GM12878 (cell line): ENCODE results near the gene GPC5. TPM values are rescaled to one million over a fixed set of nuclear protein-coding genes. Genes with fewer than 3 reads are reported as not detected.

Experiments used
- ATAC-seq: fragments of 200-7000 bp; cut with Tn5 transposase; 3 replicates; pipeline ENCODE4 v1.9.1; 2020; ENCODE audit warnings: mild to moderate bottlenecking, moderate library complexity
- BruUV-seq: library from RNA; stranded (reverse); fragments of 400-500 nt; replicated peaks from 2 replicates; lab custom pipeline; 2021; lab: Mats Ljungman, UMichigan
- CTCF ChIA-PET: fragments of 300-600 bp; sonication (Branson Sonifier 250); formaldehyde crosslinking; extraction: SDS; loops from one replicate; lab custom pipeline; 2021; ENCODE audit warnings: inconsistent platforms; lab: Yijun Ruan, JAX
- POLR2A ChIA-PET: fragments of 350-600 bp; formaldehyde crosslinking; extraction: SDS; loops from one replicate; lab custom pipeline; 2021; ENCODE audit warnings: inconsistent platforms; lab: Charles Lee
- RAD21 ChIA-PET: fragments of 300-600 bp; sonication (Branson Sonifier 250); formaldehyde crosslinking; loops from one replicate; lab custom pipeline; 2023; ENCODE audit warnings: antibody characterized with exemption; ENCODE audit not compliant: unreplicated experiment; lab: Charles Lee
- SMC1A ChIA-PET: fragments of 300-600 bp; sonication (Branson Sonifier 250); formaldehyde crosslinking; loops from one replicate; lab custom pipeline; 2023; ENCODE audit not compliant: unreplicated experiment, uncharacterized antibody; lab: Charles Lee
- DNase-seq: peaks from one replicate; pipeline ENCODE4 v3.0.0-alpha.2; 2011; ENCODE audit warnings: low read depth, low spot score
- FAIRE-seq: peaks from 3 replicates; lab custom pipeline; 2011; peaks lifted over from hg19 to GRCh38; lab: Jason Lieb, UNC
- H2AFZ ChIP-seq: 2 replicates; pipeline ENCODE4 v1.6.0; 2011; ENCODE audit warnings: low read depth, low read length, control low read depth; ENCODE audit not compliant: control insufficient read depth
- H3K27ac ChIP-seq: 2 replicates; pipeline ENCODE4 v1.5.1; 2011; ENCODE audit warnings: control low read depth; ENCODE audit not compliant: control insufficient read depth, insufficient read depth
- H3K27me3 ChIP-seq, 2 experiments: replicated peaks in 1 of 2; 2 replicates each; pipeline versions ENCODE4 v1.6.0 to v1.6.1; 2011; ENCODE audit warnings: low read length in 1 of 2; ENCODE audit not compliant: control insufficient read depth in 2 of 2, insufficient read depth in 2 of 2
- H3K36me3 ChIP-seq, 2 experiments: 2 replicates each; pipeline ENCODE4 v1.5.1; 2011; ENCODE audit warnings: low read length in 1 of 2; ENCODE audit not compliant: control insufficient read depth in 2 of 2, insufficient read depth in 2 of 2
- H3K4me1 ChIP-seq: 2 replicates; pipeline ENCODE4 v1.6.1; 2011; ENCODE audit warnings: mild to moderate bottlenecking, low read length, moderate library complexity, mixed read lengths; ENCODE audit not compliant: control insufficient read depth, insufficient read depth
- H3K4me2 ChIP-seq: 2 replicates; pipeline ENCODE4 v1.6.0; 2011; ENCODE audit warnings: control low read depth; ENCODE audit not compliant: control insufficient read depth, insufficient read depth
- H3K4me3 ChIP-seq: fragments of 200-600 bp; sonication (generic); 2 replicates; pipeline ENCODE4 v1.5.1; 2016
- H3K79me2 ChIP-seq: 2 replicates; pipeline ENCODE4 v1.6.0; 2011; ENCODE audit warnings: low read length; ENCODE audit not compliant: control insufficient read depth, insufficient read depth
- H3K9ac ChIP-seq: 2 replicates; pipeline ENCODE4 v1.8.0; 2011; ENCODE audit warnings: low read length, control low read depth, mixed read lengths; ENCODE audit not compliant: control insufficient read depth, insufficient read depth
- H3K9me3 ChIP-seq: replicated peaks from 3 replicates; pipeline ENCODE4 v1.5.1; 2011; ENCODE audit warnings: mild to moderate bottlenecking, low read length; ENCODE audit not compliant: control insufficient read depth, insufficient read depth
- H4K20me1 ChIP-seq: 2 replicates; pipeline ENCODE4 v1.6.0; 2011; ENCODE audit not compliant: control insufficient read depth, insufficient read depth
- BACH1 ChIP-seq: fragments of 450-650 bp; IDR thresholded peaks from 2 replicates; pipeline ENCODE4 v1.6.1; 2017; ENCODE audit warnings: mild to moderate bottlenecking, borderline replicate concordance
- BCLAF1 ChIP-seq: fragments of 450-650 bp; IDR thresholded peaks from 2 replicates; pipeline ENCODE4 v1.6.1; 2017; ENCODE audit warnings: antibody characterized with exemption, mild to moderate bottlenecking, moderate library complexity
- CBX5 ChIP-seq: sonication (generic); IDR thresholded peaks from 2 replicates; pipeline ENCODE4 v1.6.1; 2016; ENCODE audit warnings: low read depth, moderate library complexity, mild to moderate bottlenecking, inconsistent platforms
- E4F1 ChIP-seq: fragments of 450-650 bp; IDR thresholded peaks from 2 replicates; pipeline ENCODE4 v1.6.1; 2018; ENCODE audit warnings: borderline replicate concordance, mild to moderate bottlenecking; ENCODE audit not compliant: partially characterized antibody
- EGR1 ChIP-seq, 2 experiments: IDR thresholded peaks; 1 replicate in 1 of 2; 2 replicates in 1 of 2; pipeline ENCODE4 v1.6.1; 2011 to 2012; ENCODE audit warnings: low read depth in 2 of 2, low read length in 2 of 2, borderline replicate concordance in 1 of 2, mild to moderate bottlenecking in 1 of 2, moderate library complexity in 1 of 2
- HDGF ChIP-seq: fragments of 450-650 bp; IDR thresholded peaks from 2 replicates; pipeline ENCODE4 v1.6.1; 2016; ENCODE audit warnings: antibody characterized with exemption
- HSF1 ChIP-seq: fragments of 150-350 bp; IDR thresholded peaks from 2 replicates; pipeline ENCODE4 v1.6.1; 2014; ENCODE audit warnings: mild to moderate bottlenecking, low read depth, low read length
- MLLT1 ChIP-seq: fragments of 450-650 bp; IDR thresholded peaks from 2 replicates; pipeline ENCODE4 v1.6.1; 2016; ENCODE audit warnings: mild to moderate bottlenecking
- RAD21 ChIP-seq: IDR thresholded peaks from 2 replicates; pipeline ENCODE4 v1.6.1; 2011; ENCODE audit warnings: mild to moderate bottlenecking, low read depth, low read length, moderate library complexity; ENCODE audit not compliant: insufficient read depth
- RBBP5 ChIP-seq: fragments of 200-600 bp; sonication (generic); conservative IDR thresholded peaks from 2 replicates; pipeline ENCODE4 v1.6.1; 2016
- RUNX3 ChIP-seq: IDR thresholded peaks from 2 replicates; pipeline ENCODE4 v1.6.1; 2012; ENCODE audit warnings: low read length, inconsistent platforms
- SIX5 ChIP-seq: IDR thresholded peaks from 2 replicates; pipeline ENCODE4 v1.6.1; 2011; ENCODE audit warnings: mild to moderate bottlenecking, low read depth, low read length, moderate library complexity; ENCODE audit not compliant: severe bottlenecking
- SPI1 ChIP-seq: IDR thresholded peaks from 2 replicates; pipeline ENCODE4 v1.6.1; 2011; ENCODE audit warnings: low read depth, mild to moderate bottlenecking, low read length, moderate library complexity, borderline replicate concordance; ENCODE audit not compliant: insufficient read depth
- USF1 ChIP-seq: IDR thresholded peaks from 2 replicates; pipeline ENCODE4 v1.6.1; 2011; ENCODE audit warnings: borderline replicate concordance, low read depth, mild to moderate bottlenecking, moderate library complexity, mixed read lengths, low read length; ENCODE audit not compliant: insufficient read depth; ENCODE audit errors: extremely low read length
- ZNF24 ChIP-seq: fragments of 450-650 bp; IDR thresholded peaks from 2 replicates; pipeline ENCODE4 v1.6.1; 2017; ENCODE audit warnings: antibody characterized with exemption, mild to moderate bottlenecking
- ZNF622 ChIP-seq: fragments of 450-650 bp; IDR thresholded peaks from 2 replicates; pipeline ENCODE4 v1.6.1; 2017; ENCODE audit warnings: mild to moderate bottlenecking, inconsistent platforms
- WGBS: methylation state at CpG from one replicate; pipeline ENCODE4 v1.1.6; 2016; ENCODE audit warnings: low lambda C conversion rate; ENCODE audit not compliant: insufficient replicate concordance, insufficient coverage; ENCODE audit errors: missing lambda C conversion rate; 5-methylcytosine and 5-hydroxymethylcytosine counted together
- in situ Hi-C: fragments of 300-500 bp; cut with MboI; formaldehyde crosslinking; loops from 9 replicates; pipeline ENCODE4 v1.14.3; 2018; ENCODE audit warnings: mixed read lengths
- intact Hi-C: fragments of 100-400 bp; cut with micrococcal nuclease; formaldehyde crosslinking; loops from one replicate; pipeline ENCODE4 v1.14.2; 2022; ENCODE audit not compliant: unreplicated experiment
- polyA plus RNA-seq, 11 experiments: library from polyadenylated mRNA; depleted of rRNA in 4 of 11; unstranded in 6 of 11; stranded (reverse) in 5 of 11; fragments of >200 nt; fragmentation: Nextera tagmentation in 4 of 11; fragmentation: Illumina TruSeq in 1 of 11; extraction: Ambion mirVana in 4 of 11; extraction: Trizol in 1 of 11; gene quantifications; 1 replicate in 1 of 11; 2 replicates in 10 of 11; pipeline versions ENCODE4 v1.2.1 to v1.2.3, GENCODE V29; 2011 to 2016; ENCODE audit warnings: inconsistent platforms in 2 of 11, missing spikeins in 2 of 11, low read depth in 1 of 11
- total RNA-seq, 4 experiments: library from RNA; depleted of rRNA in 3 of 4; stranded (reverse); fragments of >200 nt in 3 of 4; fragmentation: Illumina TruSeq in 1 of 4; extraction: Trizol in 1 of 4; gene quantifications; 2 replicates each; pipeline versions ENCODE4 v1.2.1 to v1.2.3, GENCODE V29; 2013 to 2021

The GPC5 gene
- total and polyA plus RNA-seq, 10 of the 15 experiments (the other 5 are each of a cell fraction or from before 2014, with no cell fraction given), result 0.05 to 0.87 (median 0.44) TPM; not detected in 1

- RAD21 ChIA-PET, result no interaction called here
- Histone ChIP-seq H2AFZ (no peak overlapping the region), H3K79me2 (no peaks in the 10 kb centered on the region), H3K36me3 (no peaks in the 10 kb centered on the region), H3K27me3 (no peaks in the 10 kb centered on the region), H3K27ac (no peak overlapping the region), H3K4me2 (no peak overlapping the region), H3K9me3 (no peaks in the 10 kb centered on the region), H3K4me3 (no peak overlapping the region), H3K4me1 (no peaks in the 10 kb centered on the region), H3K9ac (no peak overlapping the region), H4K20me1 (no peaks in the 10 kb centered on the region)
- DNase-seq, result no peak
- intact Hi-C loops, result no loop called here
- 25% methylated on average over 5 of the region's 5 CpGs for WGBS
- no peak for ATAC-seq
- SMC1A ChIA-PET, result no interaction called here
- CTCF ChIA-PET, result no interaction called here
- POLR2A ChIA-PET, result no interaction called here
- no peak for FAIRE-seq
- in situ Hi-C loops, result no loop called here
- BruUV-seq, result no TSS peak
- no peak for TF ChIP-seq SIX5
- TF ChIP-seq E4F1, result no peak
- no peak for TF ChIP-seq USF1
- no peak for TF ChIP-seq ZNF24
- no peak for TF ChIP-seq HSF1
- TF ChIP-seq HDGF, result no peak
- no peak for TF ChIP-seq MLLT1
- TF ChIP-seq BCLAF1, result no peak
- TF ChIP-seq BACH1, result no peak
- TF ChIP-seq SPI1, result no peak
- TF ChIP-seq ZNF622, result no peak
- no peak for TF ChIP-seq RUNX3
- TF ChIP-seq RAD21, result no peak
- TF ChIP-seq EGR1 (IDR thresholded peaks at IDR 0.05; ENCODE audit: borderline replicate concordance in 1 of 2, low read depth in 2 of 2, low read length in 2 of 2), result no peak
- TF ChIP-seq RBBP5, result no peak
- no peak for TF ChIP-seq CBX5
Measured at GRCh38 chr13:91896547-91896946, 498.1 kb downstream of the GPC5 start.
